Keratinocyte (primary cell): Measurements from ENCODE around the gene FGF10. TPM values are rescaled to one million over a fixed set of nuclear protein-coding genes. Genes with fewer than 3 reads are reported as not detected.

ENCODE experiments used
- DNase-seq: peaks from one replicate; pipeline ENCODE4 v3.0.0-alpha.2; 2011; ENCODE audit warnings: low read depth, missing footprints, low spot score
- FAIRE-seq: peaks from 2 replicates; lab custom pipeline; 2011; peaks lifted over from hg19 to GRCh38; lab: Jason Lieb, UNC
- H2AFZ ChIP-seq: 2 replicates; pipeline ENCODE4 v1.6.0; 2012; ENCODE audit warnings: low read length, control low read depth, inconsistent platforms; ENCODE audit not compliant: control insufficient read depth
- H3K27ac ChIP-seq: 2 replicates; pipeline ENCODE4 v1.5.1; 2011; ENCODE audit warnings: low read length; ENCODE audit not compliant: control insufficient read depth, insufficient read depth
- H3K27me3 ChIP-seq: 3 replicates; pipeline ENCODE4 v1.6.0; 2011; ENCODE audit warnings: low read length; ENCODE audit not compliant: control insufficient read depth, insufficient read depth; ENCODE audit errors: extremely low read depth
- H3K36me3 ChIP-seq, 2 experiments: 2 replicates in 1 of 2; 3 replicates in 1 of 2; pipeline ENCODE4 v1.5.1; 2011; ENCODE audit warnings: low read length in 2 of 2, mild to moderate bottlenecking in 1 of 2; ENCODE audit not compliant: control insufficient read depth in 2 of 2, insufficient read depth in 2 of 2; ENCODE audit errors: extremely low read depth in 1 of 2
- H3K4me1 ChIP-seq: 3 replicates; pipeline ENCODE4 v1.5.1; 2011; ENCODE audit warnings: low read length; ENCODE audit not compliant: control insufficient read depth, insufficient read depth; ENCODE audit errors: extremely low read depth
- H3K4me2 ChIP-seq: 3 replicates; pipeline ENCODE4 v1.6.0; 2011; ENCODE audit warnings: low read depth, low read length; ENCODE audit not compliant: control insufficient read depth, insufficient read depth; ENCODE audit errors: extremely low read depth
- H3K4me3 ChIP-seq, 3 experiments: fragments of 200-600 bp in 1 of 3; sonication (generic) in 1 of 3; 2 replicates in 2 of 3; 3 replicates in 1 of 3; pipeline ENCODE4 v1.5.1; 2011 to 2016; ENCODE audit warnings: low read length in 3 of 3, mild to moderate bottlenecking in 3 of 3, control low read depth in 2 of 3, inconsistent platforms in 1 of 3, low read depth in 1 of 3, mixed read lengths in 1 of 3, mixed run types in 1 of 3, moderate library complexity in 1 of 3; ENCODE audit not compliant: control insufficient read depth in 2 of 3, insufficient read depth in 2 of 3; ENCODE audit errors: extremely low read depth in 1 of 3
- H3K79me2 ChIP-seq: 2 replicates; pipeline ENCODE4 v1.6.0; 2012; ENCODE audit warnings: low read length; ENCODE audit not compliant: control insufficient read depth, insufficient read depth
- H3K9ac ChIP-seq: 3 replicates; pipeline ENCODE4 v1.6.0; 2011; ENCODE audit warnings: low read length; ENCODE audit not compliant: control insufficient read depth, insufficient read depth; ENCODE audit errors: extremely low read depth
- H3K9me1 ChIP-seq: 3 replicates; pipeline ENCODE4 v1.6.0; 2011; ENCODE audit warnings: low read length; ENCODE audit not compliant: control insufficient read depth, insufficient read depth; ENCODE audit errors: extremely low read depth
- H3K9me3 ChIP-seq: 2 replicates; pipeline ENCODE4 v1.5.1; 2012; ENCODE audit warnings: low read depth, low read length; ENCODE audit not compliant: control insufficient read depth
- H4K20me1 ChIP-seq: 3 replicates; pipeline ENCODE4 v1.6.0; 2011; ENCODE audit warnings: low read length; ENCODE audit not compliant: control insufficient read depth, insufficient read depth; ENCODE audit errors: extremely low read depth
- EZH2 ChIP-seq: IDR thresholded peaks from one replicate; pipeline ENCODE4 v1.6.1; 2012; ENCODE audit warnings: inconsistent platforms, mild to moderate bottlenecking, low read length, moderate library complexity
- dilution Hi-C: fragments of 300-500 bp; cut with MboI; formaldehyde crosslinking; loops from one replicate; pipeline ENCODE4 v1.7.0; 2020; ENCODE audit warnings: low sequenced_read_pairs; ENCODE audit not compliant: extremely low pct_ligation_motif_present
- polyA plus RNA-seq, 5 experiments: library from polyadenylated mRNA; depleted of rRNA in 3 of 5; stranded (reverse) in 3 of 5; stranded (forward) in 1 of 5; unstranded in 1 of 5; fragments of >200 nt; gene quantifications; 1 replicate in 1 of 5; 2 replicates in 3 of 5; 3 replicates in 1 of 5; pipeline versions ENCODE4 v1.2.1 to v1.2.3, GENCODE V29; 2011 to 2012; ENCODE audit warnings: missing spikeins in 2 of 5, low read depth in 1 of 5, low replicate concordance in 1 of 5
- TF ChIP-seq, protein P1 (sequence below), 3 experiments: IDR thresholded peaks in 1 of 3; conservative IDR thresholded peaks in 1 of 3; optimal IDR thresholded peaks in 1 of 3; 2 replicates in 2 of 3; 3 replicates in 1 of 3; pipeline versions ENCODE3 to v1.5.1; 2011; ENCODE audit warnings: low read length in 3 of 3, mild to moderate bottlenecking in 3 of 3, moderate library complexity in 2 of 3, control low read depth in 1 of 3, inconsistent platforms in 1 of 3; ENCODE audit not compliant: insufficient read depth in 2 of 3; ENCODE audit errors: extremely low read depth in 1 of 3

FGF10 gene
- polyA plus RNA-seq, 1 donor (not counting 4 experiments of a cell fraction or from before 2014, with no cell fraction given) = not detected

DNA sequence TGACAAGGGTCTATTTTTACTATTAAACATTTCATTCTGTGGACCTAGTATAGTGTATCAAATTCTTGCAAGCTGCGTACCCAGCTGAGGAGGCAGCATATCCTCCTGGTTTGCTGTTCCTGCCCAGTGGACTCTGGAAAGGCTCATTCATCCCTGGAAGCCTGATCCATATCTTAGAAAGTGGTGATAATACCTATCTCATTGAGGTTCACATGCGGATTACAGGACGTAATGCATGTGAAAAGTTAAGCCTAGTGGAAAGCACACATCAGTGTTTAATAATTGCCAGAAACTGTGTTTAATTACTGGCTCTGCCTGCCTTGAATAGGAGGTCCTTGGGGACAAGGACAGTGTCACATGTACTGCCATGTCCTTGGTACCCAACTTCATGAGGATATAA is 132.0 kb downstream of the FGF10 start:
- Histone ChIP-seq H3K4me3 (no peak overlapping the region), H3K9me1 (no peaks in the 10 kb centered on the region), H3K79me2 (no peaks in the 10 kb centered on the region), H3K27me3 (no peaks in the 10 kb centered on the region), H3K9me3 (no peaks in the 10 kb centered on the region), H3K36me3 (no peaks in the 10 kb centered on the region), H3K4me2 (no peak overlapping the region), H3K9ac (no peak overlapping the region), H3K4me1 (no peaks in the 10 kb centered on the region), H2AFZ (no peak overlapping the region), H4K20me1 (no peaks in the 10 kb centered on the region), H3K27ac (no peak overlapping the region)
- no peak for DNase-seq
- FAIRE-seq = no peak
- dilution Hi-C loops = no loop called here
- TF ChIP-seq EZH2 = no peak
- TF ChIP-seq, protein P1, sequence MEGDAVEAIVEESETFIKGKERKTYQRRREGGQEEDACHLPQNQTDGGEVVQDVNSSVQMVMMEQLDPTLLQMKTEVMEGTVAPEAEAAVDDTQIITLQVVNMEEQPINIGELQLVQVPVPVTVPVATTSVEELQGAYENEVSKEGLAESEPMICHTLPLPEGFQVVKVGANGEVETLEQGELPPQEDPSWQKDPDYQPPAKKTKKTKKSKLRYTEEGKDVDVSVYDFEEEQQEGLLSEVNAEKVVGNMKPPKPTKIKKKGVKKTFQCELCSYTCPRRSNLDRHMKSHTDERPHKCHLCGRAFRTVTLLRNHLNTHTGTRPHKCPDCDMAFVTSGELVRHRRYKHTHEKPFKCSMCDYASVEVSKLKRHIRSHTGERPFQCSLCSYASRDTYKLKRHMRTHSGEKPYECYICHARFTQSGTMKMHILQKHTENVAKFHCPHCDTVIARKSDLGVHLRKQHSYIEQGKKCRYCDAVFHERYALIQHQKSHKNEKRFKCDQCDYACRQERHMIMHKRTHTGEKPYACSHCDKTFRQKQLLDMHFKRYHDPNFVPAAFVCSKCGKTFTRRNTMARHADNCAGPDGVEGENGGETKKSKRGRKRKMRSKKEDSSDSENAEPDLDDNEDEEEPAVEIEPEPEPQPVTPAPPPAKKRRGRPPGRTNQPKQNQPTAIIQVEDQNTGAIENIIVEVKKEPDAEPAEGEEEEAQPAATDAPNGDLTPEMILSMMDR (optimal IDR thresholded peaks at IDR 0.05 in 1 of 3, IDR thresholded peaks at IDR 0.05 in 1 of 3, conservative IDR thresholded peaks at IDR 0.05 in 1 of 3; ENCODE audit: extremely low read depth in 1 of 3, insufficient read depth in 2 of 3, low read length in 3 of 3) = no peak
